AG09309 (cell line): ENCODE results near the gene S100A13.
"Not testable (repeated sequence)": the region's sequence is repeated elsewhere in the genome, so short reads cannot be mapped to it uniquely, and the experiment has no call there.

Experiments used
- DNase-seq: peaks from one replicate; pipeline ENCODE4 v3.0.0-alpha.2; 2010; ENCODE audit warnings: low read depth
- H3K4me3 ChIP-seq: 2 replicates; pipeline ENCODE4 v1.5.1; 2011; ENCODE audit warnings: mild to moderate bottlenecking, low read depth, low read length, moderate library complexity; ENCODE audit not compliant: control insufficient read depth
- CTCF ChIP-seq: IDR thresholded peaks from 2 replicates; pipeline ENCODE4 v1.5.1; 2011; ENCODE audit warnings: mild to moderate bottlenecking, low read depth, low read length, inconsistent platforms; ENCODE audit not compliant: insufficient read depth, control insufficient read depth; ENCODE audit errors: missing control alignments

S100A13 gene

GRCh38 chr1:153585006-153585405 lies 42.3 kb downstream of the S100A13 start:
- DNase-seq: no peak
- no peak for TF ChIP-seq CTCF
- H3K4me3 ChIP-seq: no peak overlapping the region

- no peak for TF ChIP-seq CTCF
- DNase-seq: no peak
- no peak overlapping the region for H3K4me3 ChIP-seq
These were observed 43.3 kb downstream of the S100A13 start for GRCh38 chr1:153583976-153584375.

GRCh38 chr1:153583514-153583913 lies 43.8 kb downstream of the S100A13 start:
- not testable (repeated sequence) for H3K4me3 ChIP-seq, DNase-seq

- DNase-seq, H3K4me3 ChIP-seq: not testable (repeated sequence)
These were observed 44.5 kb downstream of the S100A13 start for GRCh38 chr1:153582836-153583235.

GRCh38 chr1:153578936-153579335 lies 48.4 kb downstream of the S100A13 start:
- no peak overlapping the region for H3K4me3 ChIP-seq
- no peak for DNase-seq

GRCh38 chr1:153578490-153578889 lies 48.8 kb downstream of the S100A13 start:
- TF ChIP-seq CTCF: no peak
- no peak for DNase-seq
- H3K4me3 ChIP-seq: no peak overlapping the region

More at GRCh38 chr1:153578936-153579335, 48.4 kb downstream of the S100A13 start:
- no peak for TF ChIP-seq CTCF

- DNase-seq: no peak
- TF ChIP-seq CTCF: no peak
These were observed 49.7 kb downstream of the S100A13 start for GRCh38 chr1:153577624-153578051.

GRCh38 chr1:153577138-153577537 lies 50.2 kb downstream of the S100A13 start:
- DNase-seq: no peak
- no peak for TF ChIP-seq CTCF
- no peak overlapping the region for H3K4me3 ChIP-seq

More at GRCh38 chr1:153577624-153578051, 49.7 kb downstream of the S100A13 start:
- no peak overlapping the region for H3K4me3 ChIP-seq

GRCh38 chr1:153575497-153575896 lies 51.8 kb downstream of the S100A13 start:
- DNase-seq, H3K4me3 ChIP-seq: not testable (repeated sequence)

- H3K4me3 ChIP-seq, DNase-seq: not testable (repeated sequence)
These were observed 52.2 kb downstream of the S100A13 start for GRCh38 chr1:153575081-153575491.
